Esophagus muscularis mucosa (tissue), 4 donors: Measurements from ENCODE around the gene PRR35. TPM values are rescaled to one million over a fixed set of nuclear protein-coding genes. Genes with fewer than 3 reads are reported as not detected.

Source experiments
- DNase-seq: peaks from one replicate; pipeline ENCODE4 v3.0.0-alpha.2; 2017; ENCODE audit errors: extremely low spot score
- H3K27ac ChIP-seq, 4 donors: fragments of 200-600 bp; sonication (generic); replicated peaks in 1 of 4; 1 replicate in 3 of 4; 2 replicates in 1 of 4; pipeline ENCODE4 v1.5.1; 2016 to 2019; ENCODE audit warnings: mild to moderate bottlenecking in 1 of 4
- H3K27me3 ChIP-seq, 4 donors: fragments of 200-600 bp; sonication (generic); one replicate each; pipeline versions ENCODE4 v1.5.1 to v1.6.0; 2016 to 2019
- H3K36me3 ChIP-seq, 4 donors: fragments of 200-600 bp; sonication (generic); one replicate each; pipeline ENCODE4 v1.5.1; 2016 to 2019
- H3K4me1 ChIP-seq, 4 donors: fragments of 200-600 bp; sonication (generic); one replicate each; pipeline ENCODE4 v1.5.1; 2016 to 2019
- H3K4me3 ChIP-seq, 4 donors: fragments of 200-600 bp; sonication (generic); 1 replicate in 2 of 4; 2 replicates in 2 of 4; pipeline ENCODE4 v1.5.1; 2016 to 2019; ENCODE audit warnings: mild to moderate bottlenecking in 4 of 4, moderate library complexity in 1 of 4
- H3K9me3 ChIP-seq, 4 donors: fragments of 200-600 bp; sonication (generic); 1 replicate in 3 of 4; 2 replicates in 1 of 4; pipeline ENCODE4 v1.5.1; 2016 to 2019
- EP300 ChIP-seq: sonication (generic); formaldehyde crosslinking; IDR thresholded peaks from one replicate; pipeline ENCODE4 v1.6.1; 2017; ENCODE audit warnings: antibody characterized with exemption
- POLR2A ChIP-seq: fragments of 450-650 bp; IDR thresholded peaks from one replicate; pipeline ENCODE4 v1.6.1; 2017; ENCODE audit warnings: antibody characterized with exemption, moderate library complexity, mild to moderate bottlenecking, low read depth
- POLR2AphosphoS5 ChIP-seq, 2 donors: sonication (generic); formaldehyde crosslinking; IDR thresholded peaks; one replicate each; pipeline ENCODE4 v1.6.1; 2017; ENCODE audit warnings: antibody characterized with exemption in 2 of 2
- WGBS: methylation state at CpG from one replicate; pipeline ENCODE4 v1.1.5; 2018; 5-methylcytosine and 5-hydroxymethylcytosine counted together
- intact Hi-C: fragments of 100-400 bp; cut with DNase I; formaldehyde crosslinking; loops from one replicate; pipeline ENCODE4 v1.15.1; 2023
- total RNA-seq, 4 donors: library from RNA; depleted of rRNA; stranded (reverse); fragments of >200 nt; gene quantifications; one replicate each; pipeline versions ENCODE4 v1.1.0 to v1.2.1, GENCODE V29; 2016
- TF ChIP-seq, protein P1 (sequence below), 3 experiments: fragments of 200-600 bp in 2 of 3; fragments of 450-650 bp in 1 of 3; sonication (generic) in 2 of 3; IDR thresholded peaks; one replicate each; pipeline ENCODE4 v1.5.1; 2017 to 2019; ENCODE audit warnings: antibody characterized with exemption in 3 of 3, mild to moderate bottlenecking in 2 of 3, moderate library complexity in 1 of 3

PRR35 gene
- total RNA-seq, 4 donors from 2014 or later = not detected

DNA sequence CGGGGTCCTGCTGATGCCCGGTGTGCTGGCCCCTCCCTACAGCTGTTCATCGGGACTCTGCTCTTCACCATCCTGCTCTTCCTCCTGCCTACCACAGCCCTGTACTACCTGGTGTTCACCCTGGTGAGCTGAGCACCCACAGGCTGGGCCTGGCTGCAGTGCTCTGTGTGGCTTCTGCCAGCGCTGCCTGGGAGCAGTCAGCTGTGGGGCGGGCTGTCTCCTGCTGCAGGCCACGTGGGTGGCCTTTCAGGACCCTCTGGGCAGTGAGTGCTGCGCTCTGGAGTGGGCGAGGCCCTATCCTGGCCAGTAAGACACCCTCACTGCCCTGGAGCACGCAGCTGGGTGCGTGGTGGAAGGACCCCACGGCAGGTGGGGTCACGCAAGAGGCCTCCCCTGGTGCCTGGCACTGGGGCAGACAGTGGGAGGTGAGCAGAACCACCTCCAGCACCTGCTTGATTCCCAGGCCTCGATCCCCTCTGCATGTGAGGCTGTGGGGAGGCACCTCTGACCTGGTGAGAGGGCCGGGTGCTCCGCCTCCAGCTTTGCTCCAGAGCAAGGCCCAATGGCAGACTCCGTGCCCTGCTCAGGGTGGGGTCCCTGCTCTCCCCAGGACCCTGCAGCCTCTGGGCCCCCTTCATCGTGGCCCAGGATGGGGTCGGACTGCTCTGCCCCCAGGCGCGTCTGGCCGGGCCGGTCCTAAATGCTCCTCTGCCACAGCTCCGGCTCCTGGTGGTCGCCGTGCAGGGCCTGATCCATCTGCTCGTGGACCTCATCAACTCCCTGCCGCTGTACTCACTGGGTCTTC, 20.1 kb downstream of the PRR35 start:
- Histone ChIP-seq H3K4me1 (peaks cover 6 to 20% (median 16%) of the 10 kb centered on the region in 4 donors), H3K27ac (no peak overlapping the region), H3K4me3 (no peak overlapping the region), H3K27me3 (peaks cover 0 to 1% (median 0%) of the 10 kb centered on the region in 4 donors), H3K9me3 (no peaks in the 10 kb centered on the region), H3K36me3 (peaks cover 0 to 37% (median 19%) of the 10 kb centered on the region in 4 donors)
- WGBS = 91% methylated on average over 5 of the region's 27 CpGs
- no peak for DNase-seq
- no peak for TF ChIP-seq EP300
- TF ChIP-seq, protein P1, sequence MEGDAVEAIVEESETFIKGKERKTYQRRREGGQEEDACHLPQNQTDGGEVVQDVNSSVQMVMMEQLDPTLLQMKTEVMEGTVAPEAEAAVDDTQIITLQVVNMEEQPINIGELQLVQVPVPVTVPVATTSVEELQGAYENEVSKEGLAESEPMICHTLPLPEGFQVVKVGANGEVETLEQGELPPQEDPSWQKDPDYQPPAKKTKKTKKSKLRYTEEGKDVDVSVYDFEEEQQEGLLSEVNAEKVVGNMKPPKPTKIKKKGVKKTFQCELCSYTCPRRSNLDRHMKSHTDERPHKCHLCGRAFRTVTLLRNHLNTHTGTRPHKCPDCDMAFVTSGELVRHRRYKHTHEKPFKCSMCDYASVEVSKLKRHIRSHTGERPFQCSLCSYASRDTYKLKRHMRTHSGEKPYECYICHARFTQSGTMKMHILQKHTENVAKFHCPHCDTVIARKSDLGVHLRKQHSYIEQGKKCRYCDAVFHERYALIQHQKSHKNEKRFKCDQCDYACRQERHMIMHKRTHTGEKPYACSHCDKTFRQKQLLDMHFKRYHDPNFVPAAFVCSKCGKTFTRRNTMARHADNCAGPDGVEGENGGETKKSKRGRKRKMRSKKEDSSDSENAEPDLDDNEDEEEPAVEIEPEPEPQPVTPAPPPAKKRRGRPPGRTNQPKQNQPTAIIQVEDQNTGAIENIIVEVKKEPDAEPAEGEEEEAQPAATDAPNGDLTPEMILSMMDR (IDR thresholded peaks at IDR 0.05) = no peak
- TF ChIP-seq POLR2AphosphoS5 (IDR thresholded peaks at IDR 0.05) = no peak
- no peak for TF ChIP-seq POLR2A
- intact Hi-C loops = no loop called here

DNA sequence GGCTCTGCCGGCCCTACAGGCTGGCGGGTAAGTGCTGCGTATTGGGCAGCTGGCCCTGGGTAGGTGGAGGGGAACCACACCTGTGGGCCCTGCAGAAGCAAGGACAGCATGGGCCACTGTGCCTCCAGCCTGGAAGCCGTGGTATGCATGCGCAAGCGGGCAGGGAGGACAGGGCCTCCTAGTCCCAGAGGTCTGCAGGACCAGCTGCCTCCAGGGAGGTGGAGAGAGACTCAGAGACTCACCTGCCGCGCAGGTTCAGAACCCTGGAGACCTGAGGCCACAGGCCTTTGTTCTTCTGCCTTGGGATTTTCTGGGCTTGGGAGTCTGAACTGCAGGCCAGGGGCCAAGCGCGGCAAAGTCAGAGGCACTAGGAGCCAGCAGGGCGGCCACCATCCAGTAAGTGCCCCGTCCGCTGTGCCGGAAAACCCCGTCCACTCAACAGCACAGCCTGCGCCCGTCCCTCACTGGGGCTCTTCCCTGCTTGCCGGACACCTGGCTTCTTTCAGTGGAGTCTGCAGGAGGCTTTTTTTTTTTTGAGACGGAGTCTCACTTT, 20.8 kb downstream of the PRR35 start:
- no peak for DNase-seq
- no peaks in the 10 kb centered on the region for H3K9me3 ChIP-seq
- H3K27ac ChIP-seq = no peak overlapping the region
- intact Hi-C loops = no loop called here
- TF ChIP-seq, protein P1 (IDR thresholded peaks at IDR 0.05) = no peak
- H3K27me3 ChIP-seq = peaks cover 0 to 5% (median 0%) of the 10 kb centered on the region in 4 donors
- H3K4me3 ChIP-seq = no peak overlapping the region
- H3K36me3 ChIP-seq = peaks cover 0 to 30% (median 13%) of the 10 kb centered on the region in 4 donors
- WGBS = 96% methylated on average over 11 of the region's 19 CpGs
- H3K4me1 ChIP-seq = peaks cover 10 to 22% (median 17%) of the 10 kb centered on the region in 4 donors

DNA sequence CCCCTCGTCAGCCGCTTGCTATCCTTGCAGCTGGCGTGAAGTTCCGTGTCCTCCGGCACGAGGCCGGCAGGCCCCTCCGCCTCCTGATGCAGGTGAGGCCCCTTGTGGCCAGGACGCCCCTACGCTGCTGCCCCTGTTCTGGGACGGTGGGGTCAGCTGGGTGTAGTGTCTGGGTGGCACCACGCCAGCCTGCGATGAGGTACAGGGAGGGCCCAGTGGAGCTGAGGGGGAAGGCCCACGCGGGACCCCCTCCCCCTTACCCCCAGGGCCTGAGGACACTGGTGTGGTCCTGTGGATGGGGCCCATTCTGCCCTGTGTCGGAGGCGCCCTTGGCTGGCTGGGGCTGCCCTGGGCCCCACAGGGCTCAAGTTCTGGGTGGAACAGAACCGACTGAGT, 22.0 kb downstream of the PRR35 start:
- Histone ChIP-seq H3K9me3 (no peaks in the 10 kb centered on the region), H3K4me1 (peaks cover 19 to 31% (median 23%) of the 10 kb centered on the region in 4 donors), H3K4me3 (no peak overlapping the region), H3K27me3 (peaks cover 0 to 9% (median 0%) of the 10 kb centered on the region in 4 donors), H3K27ac (no peak overlapping the region), H3K36me3 (peaks cover 0 to 22% (median 10%) of the 10 kb centered on the region in 4 donors)
- no peak for DNase-seq
- WGBS = 80% methylated on average over 3 of the region's 18 CpGs
- TF ChIP-seq EP300 (no peak), POLR2A (no peak), POLR2AphosphoS5 (IDR thresholded peaks at IDR 0.05) (no peak)
- TF ChIP-seq, protein P1 (IDR thresholded peaks at IDR 0.05) = no peak
- intact Hi-C loops = no loop called here

DNA sequence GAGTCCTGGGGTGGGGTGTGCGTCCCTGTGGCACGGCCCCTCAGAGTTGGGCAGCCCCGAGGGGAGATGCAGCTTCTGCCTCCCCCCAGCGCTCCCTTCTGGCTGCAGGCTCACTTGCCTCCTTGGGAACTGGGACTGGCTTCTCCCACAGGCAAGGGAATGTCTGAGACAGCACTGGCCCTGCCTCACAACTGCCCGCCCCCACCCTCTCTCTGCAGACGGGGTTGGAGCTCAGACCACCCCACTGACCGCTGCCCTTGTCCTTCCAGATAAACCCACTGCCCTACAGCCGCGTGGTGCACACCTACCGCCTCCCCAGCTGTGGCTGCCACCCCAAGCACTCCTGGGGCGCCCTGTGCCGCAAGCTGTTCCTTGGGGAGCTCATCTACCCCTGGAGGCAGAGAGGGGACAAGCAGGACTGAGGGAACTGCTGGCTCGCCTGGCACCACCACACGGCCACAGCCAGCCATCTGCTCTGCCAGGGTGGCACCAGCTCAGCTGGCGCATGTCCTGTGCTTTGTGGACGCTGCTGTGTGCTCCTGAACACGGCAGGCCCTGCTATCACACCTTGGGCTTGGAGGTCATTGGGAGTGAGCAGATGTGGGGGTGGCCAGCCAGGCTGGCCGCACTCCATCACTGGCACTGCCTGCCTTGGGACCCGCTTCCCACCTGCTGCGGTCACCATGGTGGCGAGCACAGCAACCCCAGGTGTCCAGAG, 22.6 kb downstream of the PRR35 start:
- 90% methylated on average over 14 of the region's 21 CpGs for WGBS

More for the DNA sequence above, 22.6 kb downstream of the PRR35 start:
- intact Hi-C loops = no loop called here
- H3K4me3 ChIP-seq = no peak overlapping the region
- no peak for TF ChIP-seq POLR2A
- no peak for TF ChIP-seq EP300
- TF ChIP-seq, protein P1 (IDR thresholded peaks at IDR 0.05) = no peak
- no peak for TF ChIP-seq POLR2AphosphoS5 (IDR thresholded peaks at IDR 0.05)
- peaks cover 0 to 22% (median 10%) of the 10 kb centered on the region in 4 donors for H3K36me3 ChIP-seq
- no peak for DNase-seq
- no peak overlapping the region for H3K27ac ChIP-seq
- peaks cover 0 to 9% (median 0%) of the 10 kb centered on the region in 4 donors for H3K27me3 ChIP-seq
- H3K4me1 ChIP-seq = peaks cover 23 to 37% (median 28%) of the 10 kb centered on the region in 4 donors
- H3K9me3 ChIP-seq = no peaks in the 10 kb centered on the region
